HG02981 (cell line): ENCODE results near the gene SELENOH.

Experiments used
- ATAC-seq: cut with Tn5 transposase; IDR thresholded peaks from one replicate; pipeline ENCODE4 v1.9.1; 2021; ENCODE audit warnings: mild to moderate bottlenecking, moderate library complexity; ENCODE audit not compliant: unreplicated experiment

The SELENOH gene

GRCh38 chr11:57745206-57745605 is 3.9 kb downstream of the SELENOH start:
- ATAC-seq: no peak

DNA sequence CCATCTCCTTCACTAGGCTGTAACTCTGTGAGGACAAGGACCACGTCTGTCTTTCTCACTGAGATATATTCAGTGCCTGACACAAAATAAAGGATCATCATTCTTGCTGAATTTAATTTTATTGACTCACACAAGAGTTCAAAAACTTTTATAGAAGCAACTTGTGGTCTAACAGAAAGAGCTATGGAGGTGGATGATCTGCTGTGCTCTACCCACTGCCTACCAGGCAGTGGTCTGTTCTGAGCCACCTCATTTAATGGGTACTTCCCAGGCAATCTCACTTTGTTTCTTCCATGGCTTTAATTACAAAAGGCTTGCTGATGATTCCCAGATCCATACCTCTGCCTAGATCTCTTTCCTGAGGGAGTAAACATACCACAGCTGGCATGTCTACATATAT is 5.6 kb downstream of the SELENOH start:
- no peak for ATAC-seq

- no peak for ATAC-seq
Observed at GRCh38 chr11:57751176-57751575, 9.9 kb downstream of the SELENOH start.

DNA sequence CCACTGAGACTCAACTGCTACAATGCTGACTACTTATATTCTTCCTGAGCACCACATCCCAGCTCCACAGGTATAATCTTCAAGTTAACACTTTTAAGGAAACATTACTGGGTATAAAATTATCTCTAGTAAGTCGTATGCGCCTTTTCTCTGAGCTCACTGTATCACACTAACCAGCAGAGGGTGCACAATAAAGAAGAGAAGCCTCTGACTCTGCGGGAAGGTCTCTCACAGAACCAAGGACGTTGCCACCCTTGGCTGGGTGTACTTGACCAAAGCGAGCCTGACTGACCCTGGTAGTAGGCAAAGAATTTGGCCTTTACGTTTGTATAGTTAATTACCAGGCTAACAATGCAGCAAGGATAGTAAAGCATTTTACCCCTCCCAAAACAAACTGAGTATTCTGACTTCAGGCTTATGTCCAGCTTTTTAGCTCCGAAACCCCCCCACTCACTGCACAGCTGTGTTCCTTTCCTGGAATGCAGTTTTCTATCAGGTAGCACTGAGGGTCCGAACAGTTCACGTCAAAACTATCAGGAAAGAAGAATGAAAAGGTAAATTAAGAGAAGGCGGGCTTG is 10.5 kb downstream of the SELENOH start, which contains the start of gene BTBD18:
Gene BTBD18 (minus strand): TSS at position 144 of the 578 bp plus-strand sequence. CDS start 631 bp downstream, outside the sequence.
- ATAC-seq: no peak

DNA sequence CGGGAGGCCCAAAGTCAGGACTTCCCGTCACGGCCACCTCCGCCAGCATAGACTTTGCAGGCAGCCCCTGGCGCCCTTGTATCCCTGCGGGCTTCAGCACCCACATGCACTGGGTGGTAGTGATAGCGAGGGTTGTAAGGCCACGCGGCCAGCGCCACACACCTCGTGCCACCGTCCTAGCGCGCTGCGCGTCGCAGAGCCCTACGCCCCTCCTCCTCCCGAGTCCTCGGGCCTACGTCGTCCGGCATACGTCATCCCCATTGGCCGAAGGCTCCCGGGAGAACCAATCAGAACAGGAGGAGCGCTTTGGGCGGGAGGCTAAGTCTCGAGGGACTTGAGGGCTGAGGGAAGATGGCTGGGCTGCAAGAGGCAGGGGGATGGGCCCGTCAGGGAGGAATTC is 11.7 kb downstream of the SELENOH start:
- no peak for ATAC-seq

- ATAC-seq: no peak
Observed at GRCh38 chr11:57758174-57758573, 16.9 kb downstream of the SELENOH start.

DNA sequence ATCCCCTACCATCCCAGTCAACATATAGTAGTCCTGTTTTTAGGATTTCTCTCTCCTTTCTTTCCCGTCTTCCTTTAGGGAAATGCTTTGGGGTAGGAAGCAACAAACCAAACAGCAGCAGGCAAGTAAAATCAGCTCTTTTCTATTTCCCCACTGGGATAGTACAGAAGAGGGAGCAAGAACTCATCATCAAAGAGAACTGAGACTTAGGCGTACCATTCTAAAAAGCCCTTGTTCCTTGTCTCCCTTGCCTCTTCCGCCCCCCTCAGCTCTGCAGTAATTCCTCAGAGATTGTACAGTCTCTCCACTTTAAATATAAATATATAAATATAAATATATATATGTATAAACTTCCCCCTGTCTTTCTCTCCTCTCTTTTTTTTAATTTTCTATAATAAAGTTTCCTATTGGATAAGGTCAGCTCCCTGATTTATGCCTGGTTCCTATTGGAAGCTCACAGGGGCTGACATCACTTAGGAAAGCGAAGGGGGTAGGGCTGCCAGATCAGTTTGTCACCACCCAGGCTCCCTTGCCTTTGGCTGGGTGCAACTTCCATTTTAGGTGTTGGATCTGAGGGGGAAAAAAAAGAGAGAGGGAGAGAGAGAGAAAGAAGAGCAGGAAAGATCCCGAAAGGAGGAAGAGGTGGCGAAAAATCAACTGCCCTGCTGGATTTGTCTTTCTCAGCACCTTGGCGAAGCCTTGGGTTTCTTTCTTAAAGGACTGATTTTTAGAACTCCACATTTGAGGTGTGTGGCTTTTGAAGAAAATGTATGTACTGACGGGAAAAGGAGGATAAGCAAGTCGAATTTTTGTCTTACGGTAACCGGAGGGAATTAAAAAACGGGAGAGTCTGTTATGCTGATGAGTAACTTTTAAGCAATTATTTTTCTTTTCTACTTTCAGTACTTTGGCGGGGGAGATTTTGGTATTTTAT is 20.3 kb downstream of the SELENOH start, which contains the start of gene CTNND1:
Gene CTNND1 (plus strand): TSS at position 502 of the 934 bp plus-strand sequence. CDS start 29,677 bp downstream, outside the sequence.
- peak; percentile 99 for ATAC-seq

GRCh38 chr11:57762235-57762861 is 21.1 kb downstream of the SELENOH start:
- ATAC-seq: no peak

DNA sequence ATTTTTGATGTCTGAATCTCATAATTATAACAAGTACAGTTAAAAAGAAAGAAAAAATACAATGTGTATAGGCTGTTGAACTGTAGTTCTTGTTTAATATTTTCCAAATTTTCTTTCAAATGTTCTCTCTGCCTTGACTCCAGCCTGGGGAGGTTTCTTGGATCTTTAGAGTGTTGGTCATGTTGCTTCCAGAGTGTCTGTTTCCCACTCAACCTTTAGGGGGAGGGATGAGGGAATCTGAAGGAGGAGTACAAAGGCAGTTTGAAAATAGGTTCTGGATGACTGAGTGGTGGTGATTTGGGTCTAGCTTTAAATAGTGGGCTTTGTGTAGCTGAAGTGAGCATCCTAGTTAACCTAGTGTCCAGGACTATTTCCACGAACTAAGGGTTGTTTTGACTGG is 22.3 kb downstream of the SELENOH start:
- no peak for ATAC-seq

DNA sequence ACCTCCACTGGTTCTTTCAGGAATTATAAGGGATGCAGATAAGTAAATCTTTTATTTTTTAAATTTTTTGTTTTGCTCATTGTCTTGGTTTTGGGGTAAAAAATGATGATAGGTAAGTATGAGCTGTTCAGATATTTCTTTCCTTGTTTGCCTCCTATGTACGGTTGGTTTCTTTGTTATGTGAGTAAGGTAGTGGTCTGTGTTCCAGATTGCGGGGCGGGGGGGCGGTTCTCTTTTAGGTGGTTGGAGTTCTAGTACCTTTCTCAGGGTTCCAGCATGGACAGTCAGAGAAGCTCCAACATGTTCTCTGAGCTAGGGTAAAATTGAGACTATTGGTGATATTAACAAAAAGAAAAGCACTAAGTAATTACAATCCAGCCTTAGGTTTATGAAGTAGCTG is 22.7 kb downstream of the SELENOH start:
- ATAC-seq: no peak

DNA sequence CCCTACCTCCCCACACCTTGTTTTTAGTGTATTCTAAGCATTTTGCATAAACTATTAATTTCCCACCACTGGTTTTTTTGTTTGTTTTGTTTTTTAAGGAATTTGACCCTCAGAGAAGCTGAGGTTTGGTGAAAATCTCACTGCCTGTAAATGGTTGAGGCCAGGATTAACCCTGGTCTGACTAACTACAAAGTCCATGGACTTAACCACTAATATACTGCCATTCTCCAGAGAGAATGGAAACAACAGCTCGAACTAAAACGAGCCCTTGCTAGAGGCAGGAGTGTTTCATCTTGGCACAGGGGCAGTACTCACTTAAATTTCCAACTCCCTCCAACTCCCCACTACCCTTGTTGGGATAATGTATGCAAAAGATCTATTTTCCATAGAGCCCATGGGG is 23.3 kb downstream of the SELENOH start:
- no peak for ATAC-seq

- ATAC-seq: no peak
Observed at GRCh38 chr11:57764972-57765371, 23.7 kb downstream of the SELENOH start.

GRCh38 chr11:57770793-57771192 is 29.5 kb downstream of the SELENOH start:
- no peak for ATAC-seq

- no peak for ATAC-seq
Observed at GRCh38 chr11:57771365-57771764, 30.1 kb downstream of the SELENOH start.

DNA sequence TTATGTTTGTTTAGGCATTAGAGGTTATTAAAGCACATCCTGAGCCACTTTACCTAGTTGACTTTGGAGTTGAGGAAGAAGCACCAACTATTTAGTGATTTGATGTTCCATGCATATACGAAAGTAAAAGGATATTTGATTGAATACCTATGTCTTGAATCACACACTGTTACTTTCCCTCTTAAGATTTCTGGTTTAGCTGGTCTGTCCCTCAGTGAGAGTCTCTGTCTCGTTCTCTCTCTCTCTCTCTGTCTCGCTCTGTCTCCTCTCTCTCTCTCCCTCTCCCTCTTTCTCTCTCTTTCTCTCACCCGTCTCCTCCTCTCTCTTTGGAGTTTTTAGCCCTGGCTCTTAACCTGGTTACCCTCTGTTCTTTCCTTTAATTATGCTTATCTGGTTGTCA is 31.3 kb downstream of the SELENOH start:
- no peak for ATAC-seq

DNA sequence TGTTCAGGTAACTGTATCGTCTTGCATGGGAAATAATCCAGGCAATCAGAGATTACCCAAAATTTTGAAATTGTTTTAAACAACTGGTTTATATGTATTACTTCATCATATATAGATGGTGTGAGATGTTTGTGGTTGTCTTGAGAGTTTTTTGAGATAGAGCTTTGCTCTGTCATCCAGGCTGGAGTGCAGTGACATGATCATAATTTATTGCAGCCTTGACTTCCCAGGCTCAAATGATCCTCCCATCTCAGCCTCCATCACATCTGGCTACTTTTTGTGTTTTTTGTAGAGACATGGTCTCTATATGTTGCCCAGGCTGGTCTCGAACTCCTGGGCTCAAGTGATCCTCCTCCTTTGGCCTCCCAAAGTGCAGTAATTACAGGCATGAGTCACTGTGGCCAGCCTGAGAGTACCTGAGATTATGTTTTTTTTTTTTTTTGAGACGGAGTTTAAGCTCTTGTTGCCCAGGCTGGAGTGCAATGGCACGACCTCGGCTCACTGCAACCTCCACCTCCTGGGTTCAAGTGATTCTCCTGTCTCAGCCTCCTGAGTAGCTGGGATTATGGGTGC is 31.8 kb downstream of the SELENOH start:
- ATAC-seq: no peak

- ATAC-seq: no peak
Observed at GRCh38 chr11:57775491-57775890, 34.2 kb downstream of the SELENOH start.

- no peak for ATAC-seq
Observed at GRCh38 chr11:57776031-57776521, 34.8 kb downstream of the SELENOH start.

DNA sequence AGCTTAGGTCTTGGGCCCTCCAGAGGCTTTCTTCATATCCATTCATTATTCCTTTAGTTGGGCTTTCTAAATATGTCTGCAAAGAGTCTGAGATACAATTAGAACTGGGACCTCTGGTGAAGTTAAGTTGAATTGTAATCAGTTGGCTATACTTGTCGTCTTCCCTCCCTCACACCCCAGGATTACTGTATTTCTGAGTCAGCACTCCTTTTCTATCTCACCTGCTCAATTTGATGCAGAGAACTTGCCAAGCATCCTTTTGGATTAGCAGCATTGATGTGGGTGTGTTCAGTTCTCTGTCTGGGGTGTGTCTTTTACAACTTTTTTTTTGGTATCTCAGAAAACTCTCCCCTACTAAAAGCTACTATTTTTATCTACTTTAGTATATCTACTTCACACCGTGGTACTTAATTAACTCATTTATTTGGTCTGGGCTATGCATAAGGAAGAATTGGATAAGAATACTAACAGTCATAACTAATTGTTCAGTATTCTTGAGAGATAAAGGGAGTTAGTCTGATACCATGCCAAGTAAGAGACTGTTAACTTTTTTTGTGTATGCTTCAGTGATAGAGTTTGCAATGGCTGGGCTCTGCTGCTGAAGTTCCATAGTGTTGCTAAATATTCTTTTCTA is 35.4 kb downstream of the SELENOH start:
- no peak for ATAC-seq

DNA sequence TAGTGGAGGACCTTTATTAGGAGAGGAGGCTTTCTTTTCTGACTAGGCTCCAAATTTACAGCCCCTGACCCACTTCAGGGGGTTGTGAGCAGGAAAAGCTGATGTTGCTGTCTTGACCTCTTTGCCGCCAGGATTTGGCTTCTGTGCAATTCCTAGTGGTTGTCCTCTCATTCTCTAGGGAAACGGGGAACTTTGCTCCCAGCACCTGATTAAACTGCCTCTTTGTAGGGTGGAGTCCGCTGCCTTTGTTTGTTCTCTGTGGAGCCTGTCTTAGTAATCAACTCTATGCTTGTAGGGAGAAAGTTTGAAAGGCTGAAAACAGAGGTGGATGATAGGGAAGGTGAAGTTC is 36.7 kb downstream of the SELENOH start:
- ATAC-seq: no peak
